Measurements from ENCODE around the gene RNF144A. TPM values are rescaled to one million over a fixed set of nuclear protein-coding genes. Genes with fewer than 3 reads are reported as not detected.

Gene RNF144A
- polyA plus RNA-seq, 1 of the 3 experiments (the other 2 are of a cell fraction), result 15.6 TPM

GRCh38 chr2:7044253-7045250 is 127.3 kb downstream of the RNF144A start:
- WGBS (ENCODE audit: low lambda C conversion rate), result 83% methylated on average over 17 of the region's 17 CpGs
- peaks cover 0 to 3% of the 10 kb centered on the region in 2 experiments; a peak in 1 of 4 replicates for H3K4me1 ChIP-seq (ENCODE audit: control insufficient read depth in 1 of 2, insufficient read depth in 2 of 2, low read depth in 1 of 2, low read length in 1 of 2)
- H3K27ac ChIP-seq (ENCODE audit: low read depth in 2 of 2, low read length in 1 of 2), result no peak overlapping the region; a peak in 1 of 4 replicates
- no peaks in the 10 kb centered on the region for H3K9me2 ChIP-seq
- ChIA-PET CTCF (interaction anchor here (0.6 to 6.2 kb wide), 61 partner anchors 9 to 1709 kb away, joined by 3 to 47 read pairs (median 6); partner anchors contain the start of genes CMPK2, RNF144A and RSAD2), POLR2A (interaction anchor here (1.0 kb wide), 1 partner anchor 9 kb away, joined by 4 read pairs; no protein-coding TSS in a partner anchor)
- no peaks in the 10 kb centered on the region for H4K20me1 ChIP-seq (ENCODE audit: insufficient read depth)
- peaks cover 4 to 45% of the 10 kb centered on the region in 2 experiments for H3K36me3 ChIP-seq (replicated peaks in 1 of 2; ENCODE audit: control insufficient read depth in 1 of 2, insufficient read depth in 2 of 2, low read length in 1 of 2)
- no peak for TF ChIP-seq CHD2 (IDR thresholded peaks at IDR 0.05; ENCODE audit: low read length, partially characterized antibody)
- TF ChIP-seq REST (IDR thresholded peaks at IDR 0.05; ENCODE audit: low read depth, low read length), result no peak
- TF ChIP-seq RFX5 (IDR thresholded peaks at IDR 0.05; ENCODE audit: low read length), result no peak
- TF ChIP-seq CTCF (IDR thresholded peaks at IDR 0.05), result peak; percentile 98
- TF ChIP-seq RAD21 (IDR thresholded peaks at IDR 0.05; ENCODE audit: low read length), result peak; percentile 75
- no peak for TF ChIP-seq RCOR1 (IDR thresholded peaks at IDR 0.05; ENCODE audit: low read length)
- no peak for TF ChIP-seq EP300 (IDR thresholded peaks at IDR 0.05; ENCODE audit: borderline replicate concordance in 1 of 2, low read depth in 1 of 2, low read length in 1 of 2)
- no peak for TF ChIP-seq MAX (IDR thresholded peaks at IDR 0.05; ENCODE audit: low read depth)
- no peak for TF ChIP-seq PBX3 (IDR thresholded peaks at IDR 0.05)
- TF ChIP-seq MXI1 (IDR thresholded peaks at IDR 0.05; ENCODE audit: low read depth, low read length), result no peak
- no peak for TF ChIP-seq FOXJ3 (CRISPR knock-in tag; IDR thresholded peaks at IDR 0.05)
- TF ChIP-seq SMC3 (IDR thresholded peaks at IDR 0.05; ENCODE audit: low read depth, low read length), result peak; percentile 82
- TF ChIP-seq POLR2AphosphoS5 (IDR thresholded peaks at IDR 0.05; ENCODE audit: low read depth, low read length), result no peak
- no peak for TF ChIP-seq USF1 (IDR thresholded peaks at IDR 0.05; ENCODE audit: borderline replicate concordance, low read depth)
- 0 out of 2 replicates have a peak, but pooled peaks have one; percentile 17 for TF ChIP-seq TAF1 (IDR thresholded peaks at IDR 0.05; ENCODE audit: borderline replicate concordance, low read depth, low read length)
- TF ChIP-seq EZH2phosphoT487 (IDR thresholded peaks at IDR 0.05; ENCODE audit: borderline replicate concordance, low read depth), result no peak
- TF ChIP-seq GABPA (IDR thresholded peaks at IDR 0.05; ENCODE audit: low read depth), result no peak
- no peak overlapping the region for H3K4me2 ChIP-seq
- H2AFZ ChIP-seq (ENCODE audit: low read depth), result no peak overlapping the region
- DNase-seq, result peak; percentile 81
- H3F3A ChIP-seq (replicated peaks; ENCODE audit: insufficient read depth), result no peaks in the 10 kb centered on the region
- no peak overlapping the region for H3K4me3 ChIP-seq (ENCODE audit: low read depth in 2 of 2, low read length in 1 of 2)
- no peak overlapping the region for H3K9ac ChIP-seq
- no peaks in the 10 kb centered on the region for H3K27me3 ChIP-seq (ENCODE audit: insufficient read depth)
- no peaks in the 10 kb centered on the region for H3K79me2 ChIP-seq (ENCODE audit: insufficient read depth)
- no peaks in the 10 kb centered on the region for H3K9me3 ChIP-seq
